ENCODE data around the gene SGK2. TPM values are rescaled to one million over a fixed set of nuclear protein-coding genes. Genes with fewer than 3 reads are reported as not detected.

Gene SGK2
- total RNA-seq, 1 experiment from 2014 or later: 0.13 TPM

DNA sequence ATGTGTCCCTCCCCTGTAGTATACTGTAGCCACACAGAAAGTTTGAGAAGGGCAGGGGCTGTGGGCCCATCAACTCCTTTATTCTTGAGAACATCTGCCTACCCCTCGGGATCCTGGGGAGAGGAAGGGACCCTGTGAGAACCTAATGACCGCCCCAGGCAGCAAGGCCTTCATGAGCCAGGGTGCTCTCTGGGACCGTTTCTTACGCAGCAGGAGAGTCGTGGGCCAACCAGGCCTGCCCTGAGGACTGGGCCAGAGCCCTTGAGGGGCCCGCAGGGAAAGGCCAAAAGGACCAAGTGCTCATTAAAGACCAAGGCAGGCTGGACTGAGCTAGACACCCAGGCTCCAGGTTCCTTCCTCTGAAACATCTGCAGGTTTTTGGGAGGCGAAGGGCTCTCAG, 5.2 kb downstream of the SGK2 start:
- Histone ChIP-seq H3K4me3 (ENCODE audit: low read depth, low read length, poor library complexity, severe bottlenecking) (no peak overlapping the region), H3K27ac (ENCODE audit: low read depth, low read length, poor library complexity, severe bottlenecking) (no peak overlapping the region), H3K4me1 (ENCODE audit: insufficient read depth, low read length, poor library complexity, severe bottlenecking) (no peaks in the 10 kb centered on the region), H3K36me3 (ENCODE audit: insufficient read depth, low read length, poor library complexity, severe bottlenecking) (no peaks in the 10 kb centered on the region), H3K27me3 (replicated peaks; ENCODE audit: insufficient read depth, low read depth, low read length, poor library complexity) (no peaks in the 10 kb centered on the region), H3K9me3 (ENCODE audit: low read depth, low read length, poor library complexity, severe bottlenecking) (no peaks in the 10 kb centered on the region)
- intact Hi-C loops (cut with micrococcal nuclease; ENCODE audit: unreplicated experiment): no loop called here
- DNase-seq (ENCODE audit: low spot score): no peak
- TF ChIP-seq EZH2 (IDR thresholded peaks at IDR 0.05; ENCODE audit: borderline replicate concordance, low read depth, low read length, poor library complexity, severe bottlenecking): no peak
- TF ChIP-seq, protein P1, sequence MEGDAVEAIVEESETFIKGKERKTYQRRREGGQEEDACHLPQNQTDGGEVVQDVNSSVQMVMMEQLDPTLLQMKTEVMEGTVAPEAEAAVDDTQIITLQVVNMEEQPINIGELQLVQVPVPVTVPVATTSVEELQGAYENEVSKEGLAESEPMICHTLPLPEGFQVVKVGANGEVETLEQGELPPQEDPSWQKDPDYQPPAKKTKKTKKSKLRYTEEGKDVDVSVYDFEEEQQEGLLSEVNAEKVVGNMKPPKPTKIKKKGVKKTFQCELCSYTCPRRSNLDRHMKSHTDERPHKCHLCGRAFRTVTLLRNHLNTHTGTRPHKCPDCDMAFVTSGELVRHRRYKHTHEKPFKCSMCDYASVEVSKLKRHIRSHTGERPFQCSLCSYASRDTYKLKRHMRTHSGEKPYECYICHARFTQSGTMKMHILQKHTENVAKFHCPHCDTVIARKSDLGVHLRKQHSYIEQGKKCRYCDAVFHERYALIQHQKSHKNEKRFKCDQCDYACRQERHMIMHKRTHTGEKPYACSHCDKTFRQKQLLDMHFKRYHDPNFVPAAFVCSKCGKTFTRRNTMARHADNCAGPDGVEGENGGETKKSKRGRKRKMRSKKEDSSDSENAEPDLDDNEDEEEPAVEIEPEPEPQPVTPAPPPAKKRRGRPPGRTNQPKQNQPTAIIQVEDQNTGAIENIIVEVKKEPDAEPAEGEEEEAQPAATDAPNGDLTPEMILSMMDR (conservative IDR thresholded peaks at IDR 0.05; ENCODE audit: low read depth, low read length): no peak
- ChIA-PET CTCF (no interaction called here), POLR2A (ENCODE audit: low non-redundant PET) (no interaction called here)
- no TSS peak for BruUV-seq (replicated peaks)

DNA sequence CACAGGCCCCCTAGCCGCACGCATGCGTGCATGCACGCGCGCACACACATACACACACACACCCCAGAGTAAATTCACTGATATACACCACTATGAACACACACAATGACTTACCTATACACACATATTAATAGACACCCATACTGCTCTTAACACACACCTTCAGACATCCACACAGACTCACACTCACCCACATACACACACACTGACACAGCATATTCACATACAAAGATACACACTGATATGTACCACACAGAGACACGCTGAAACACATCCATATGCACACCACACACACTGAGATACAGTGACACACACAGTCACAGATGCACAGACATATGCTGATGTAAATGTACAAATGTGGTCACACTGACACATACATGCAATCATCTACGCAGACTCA, 5.6 kb downstream of the SGK2 start:
- Histone ChIP-seq H3K4me3 (ENCODE audit: low read depth, low read length, poor library complexity, severe bottlenecking) (no peak overlapping the region), H3K36me3 (ENCODE audit: insufficient read depth, low read length, poor library complexity, severe bottlenecking) (no peaks in the 10 kb centered on the region), H3K27ac (ENCODE audit: low read depth, low read length, poor library complexity, severe bottlenecking) (no peak overlapping the region), H3K9me3 (ENCODE audit: low read depth, low read length, poor library complexity, severe bottlenecking) (no peaks in the 10 kb centered on the region), H3K4me1 (ENCODE audit: insufficient read depth, low read length, poor library complexity, severe bottlenecking) (no peaks in the 10 kb centered on the region), H3K27me3 (replicated peaks; ENCODE audit: insufficient read depth, low read depth, low read length, poor library complexity) (no peaks in the 10 kb centered on the region)
- CTCF ChIA-PET: no interaction called here
- TF ChIP-seq, protein P1 (conservative IDR thresholded peaks at IDR 0.05; ENCODE audit: low read depth, low read length): no peak
- TF ChIP-seq EZH2 (IDR thresholded peaks at IDR 0.05; ENCODE audit: borderline replicate concordance, low read depth, low read length, poor library complexity, severe bottlenecking): no peak
- POLR2A ChIA-PET (ENCODE audit: low non-redundant PET): no interaction called here
- no peak for DNase-seq (ENCODE audit: low spot score)
- intact Hi-C loops (cut with micrococcal nuclease; ENCODE audit: unreplicated experiment): no loop called here
- no TSS peak for BruUV-seq (replicated peaks)

DNA sequence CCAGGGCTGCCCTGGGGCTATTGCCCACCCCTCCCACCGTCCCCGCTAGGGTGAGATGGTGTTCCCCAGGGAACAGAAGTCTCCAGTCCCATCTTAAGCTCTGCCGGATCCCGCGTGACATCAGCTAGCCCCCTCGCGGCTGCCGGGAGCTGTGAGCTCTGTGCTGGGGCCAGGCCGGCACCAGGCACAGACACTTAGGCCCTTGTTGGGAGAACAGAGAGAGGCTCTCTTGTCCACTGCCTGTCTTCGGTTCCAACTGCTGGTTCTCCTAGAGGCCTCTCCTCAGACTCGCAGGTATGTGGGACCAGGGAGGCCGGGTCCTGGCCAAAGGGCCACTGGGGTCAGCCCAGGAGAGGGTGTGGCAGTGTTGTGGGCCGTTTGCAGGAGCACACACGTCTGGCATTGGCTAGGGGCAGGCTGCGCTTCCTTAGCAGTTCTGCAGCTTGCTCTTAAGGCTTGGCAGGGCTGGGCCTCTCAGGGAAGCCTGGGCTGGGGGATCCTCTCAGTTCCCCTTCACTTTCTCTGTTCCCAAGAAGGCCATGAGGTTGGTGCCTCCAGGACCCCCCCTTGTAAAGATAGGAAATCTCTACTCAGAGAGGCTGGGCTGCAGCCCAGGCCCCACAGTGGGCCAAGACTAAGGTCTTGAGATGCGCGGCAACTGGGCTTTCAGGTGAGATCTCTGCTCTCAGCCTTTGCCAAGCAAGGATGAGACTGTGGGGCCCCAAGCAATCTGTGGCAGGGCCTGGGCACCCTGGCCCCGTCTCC, 6.3 kb downstream of the SGK2 start:
- ChIA-PET CTCF (no interaction called here), POLR2A (ENCODE audit: low non-redundant PET) (no interaction called here)
- no peak overlapping the region for H3K4me3 ChIP-seq (ENCODE audit: low read depth, low read length, poor library complexity, severe bottlenecking)
- H3K27me3 ChIP-seq (replicated peaks; ENCODE audit: insufficient read depth, low read depth, low read length, poor library complexity): no peaks in the 10 kb centered on the region
- DNase-seq (ENCODE audit: low spot score): no peak
- TF ChIP-seq, protein P1 (conservative IDR thresholded peaks at IDR 0.05; ENCODE audit: low read depth, low read length): no peak
- no peak for TF ChIP-seq EZH2 (IDR thresholded peaks at IDR 0.05; ENCODE audit: borderline replicate concordance, low read depth, low read length, poor library complexity, severe bottlenecking)
- no peaks in the 10 kb centered on the region for H3K4me1 ChIP-seq (ENCODE audit: insufficient read depth, low read length, poor library complexity, severe bottlenecking)
- H3K27ac ChIP-seq (ENCODE audit: low read depth, low read length, poor library complexity, severe bottlenecking): no peak overlapping the region
- no TSS peak for BruUV-seq (replicated peaks)
- H3K9me3 ChIP-seq (ENCODE audit: low read depth, low read length, poor library complexity, severe bottlenecking): no peaks in the 10 kb centered on the region
- no peaks in the 10 kb centered on the region for H3K36me3 ChIP-seq (ENCODE audit: insufficient read depth, low read length, poor library complexity, severe bottlenecking)
- intact Hi-C loops (cut with micrococcal nuclease; ENCODE audit: unreplicated experiment): no loop called here
